ENCODE results near the gene CEP192.

CEP192 gene

GRCh38 chr18:13107074-13107473 is 115.9 kb downstream of the CEP192 start:
- DNase-seq: no peak

GRCh38 chr18:13108330-13108729 is 117.2 kb downstream of the CEP192 start:
- no peak for DNase-seq

- DNase-seq: no peak
These were observed 119.4 kb downstream of the CEP192 start for GRCh38 chr18:13110559-13110958.

- no peak for DNase-seq
These were observed 121.8 kb downstream of the CEP192 start for GRCh38 chr18:13112982-13113381.

GRCh38 chr18:13120255-13120654 is 129.1 kb downstream of the CEP192 start:
- DNase-seq: no peak

DNA sequence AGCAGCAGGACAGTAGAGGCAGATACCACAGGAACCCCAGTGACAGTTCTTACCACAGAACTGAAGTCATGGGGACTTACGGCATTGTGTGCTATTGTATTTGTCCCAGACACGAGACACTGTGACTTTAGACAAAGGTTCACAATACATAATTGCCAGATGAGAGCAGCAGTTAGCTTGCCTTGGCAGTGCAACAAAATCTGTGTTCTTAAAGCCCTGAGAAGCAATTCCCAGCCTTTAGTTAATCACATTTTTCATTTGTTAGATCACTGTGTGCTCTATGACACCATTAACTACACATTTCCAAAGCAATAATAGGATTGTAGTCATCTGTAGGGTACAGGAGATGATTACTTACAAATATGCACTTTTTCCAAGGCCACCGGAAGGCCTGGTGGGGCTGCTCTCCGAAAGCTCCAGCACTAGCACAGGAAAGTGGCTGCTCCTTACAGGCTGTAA is 129.8 kb downstream of the CEP192 start:
- DNase-seq: no peak

GRCh38 chr18:13124411-13124810 is 133.2 kb downstream of the CEP192 start:
- no peak for DNase-seq

- DNase-seq: no peak
These were observed 134.0 kb downstream of the CEP192 start for GRCh38 chr18:13125191-13125590.

DNA sequence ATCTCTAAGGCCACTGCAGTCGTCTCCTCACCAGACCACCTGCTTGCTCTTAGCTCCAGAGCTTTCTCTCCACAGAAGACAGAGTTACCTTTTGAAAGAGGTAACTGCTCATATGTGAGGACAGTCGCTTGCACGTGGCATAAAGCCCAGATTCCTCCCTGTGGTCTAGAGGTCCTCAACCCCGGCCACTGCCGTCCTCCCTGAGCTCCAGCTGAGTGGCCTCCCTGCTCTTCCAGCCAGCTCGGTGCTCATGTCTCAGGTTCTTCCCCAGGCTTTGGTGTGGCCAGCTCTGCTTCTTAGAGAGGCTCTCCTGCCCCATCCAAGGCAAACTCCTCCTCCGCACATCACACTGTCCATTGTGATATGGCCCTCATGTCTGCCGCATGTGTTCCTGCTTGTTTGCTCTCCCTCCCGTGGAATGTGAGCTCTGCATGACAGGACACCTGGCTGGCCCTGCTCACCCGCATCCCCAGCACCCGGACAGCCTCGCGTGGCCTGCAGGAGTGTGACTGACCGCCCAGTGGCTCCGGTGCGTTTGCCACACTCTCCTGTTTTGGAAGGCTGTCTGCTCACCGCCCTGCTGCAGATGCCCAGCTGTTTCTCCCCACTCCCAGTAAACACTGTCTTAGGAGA is 135.9 kb downstream of the CEP192 start:
- DNase-seq: no peak

GRCh38 chr18:13131283-13131682 is 140.1 kb downstream of the CEP192 start:
- DNase-seq: no peak

DNA sequence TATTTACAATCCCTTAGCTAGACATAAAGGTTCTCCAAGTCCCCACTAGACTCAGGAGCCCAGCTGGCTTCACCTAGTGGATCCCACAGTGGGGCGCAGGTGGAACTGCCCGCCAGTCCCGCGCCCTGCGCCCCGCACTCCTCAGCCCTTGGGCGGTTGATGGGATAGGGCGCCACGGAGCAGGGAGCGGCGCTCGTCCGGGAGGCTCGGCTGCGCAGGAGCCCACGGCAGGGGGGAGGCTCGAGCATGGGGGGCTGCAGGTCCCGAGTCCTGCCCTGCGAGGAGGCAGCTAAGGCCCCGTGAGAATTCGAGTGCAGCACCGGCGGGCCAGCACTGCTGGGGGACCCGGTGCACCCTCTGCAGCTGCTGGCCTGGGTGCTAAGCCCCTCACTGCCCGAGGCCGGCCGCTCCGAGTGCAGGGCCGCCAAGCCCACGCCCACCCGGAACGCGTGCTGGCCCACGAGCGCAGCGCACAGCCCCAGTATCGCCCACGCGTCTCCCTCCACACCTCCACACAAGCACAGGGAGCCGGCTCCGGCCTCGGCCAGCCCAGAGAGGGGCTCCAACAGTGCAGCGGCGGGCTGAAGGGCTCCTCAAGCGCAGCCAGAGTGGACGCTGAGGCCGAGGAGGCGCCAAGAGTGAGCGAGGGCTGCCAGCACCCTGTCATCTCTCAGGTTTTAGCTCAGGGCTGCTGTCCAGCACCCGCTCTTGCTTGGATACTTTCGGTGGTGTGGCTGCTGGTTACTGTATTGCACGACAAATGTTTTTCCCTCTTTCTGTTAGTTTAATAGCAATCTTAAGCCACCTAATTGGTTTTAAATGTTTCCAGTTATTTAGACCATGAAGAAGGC is 143.6 kb downstream of the CEP192 start:
- no peak for DNase-seq

- DNase-seq: no peak
These were observed 145.1 kb downstream of the CEP192 start for GRCh38 chr18:13136056-13136903.

- no peak for DNase-seq
These were observed 145.9 kb downstream of the CEP192 start for GRCh38 chr18:13136904-13137669.

- no peak for DNase-seq
These were observed 146.7 kb downstream of the CEP192 start for GRCh38 chr18:13137670-13138419.

DNA sequence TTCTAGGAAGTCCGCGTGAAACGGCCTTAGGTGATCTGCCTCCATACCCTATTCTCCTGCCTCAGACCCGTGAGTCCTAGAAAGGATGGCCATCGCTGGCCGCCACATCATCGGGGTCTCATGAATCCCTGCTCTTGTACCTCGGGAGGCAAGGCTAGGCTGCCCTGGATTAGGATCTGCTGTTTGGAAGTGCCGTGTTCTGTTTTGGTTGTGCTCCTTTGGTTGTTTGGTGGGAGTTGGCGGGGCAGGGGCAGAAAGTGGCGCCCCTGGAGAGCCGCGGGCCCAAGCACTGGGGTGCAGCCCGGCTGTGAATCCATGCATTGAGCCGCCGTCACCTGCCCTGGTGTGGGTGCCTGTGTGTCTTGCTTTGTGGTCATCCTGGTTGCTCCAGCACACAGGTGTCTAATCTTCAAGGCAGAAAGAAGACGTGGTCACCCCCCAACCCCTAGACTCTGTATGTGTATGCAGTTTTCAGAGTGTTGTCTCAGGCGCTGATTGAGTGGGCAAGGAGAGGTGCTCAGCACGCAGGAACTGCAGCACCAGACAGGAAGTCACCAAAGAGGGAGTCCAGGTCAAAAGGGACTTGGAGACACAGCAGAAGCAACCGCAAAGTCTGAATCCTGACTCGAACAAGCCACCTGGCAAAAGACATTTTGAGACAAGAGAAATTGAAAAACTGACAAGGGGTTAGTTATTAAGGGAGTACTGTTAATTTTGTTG is 147.4 kb downstream of the CEP192 start:
- DNase-seq: no peak

- no peak for DNase-seq
These were observed 148.8 kb downstream of the CEP192 start for GRCh38 chr18:13139885-13140450.

DNA sequence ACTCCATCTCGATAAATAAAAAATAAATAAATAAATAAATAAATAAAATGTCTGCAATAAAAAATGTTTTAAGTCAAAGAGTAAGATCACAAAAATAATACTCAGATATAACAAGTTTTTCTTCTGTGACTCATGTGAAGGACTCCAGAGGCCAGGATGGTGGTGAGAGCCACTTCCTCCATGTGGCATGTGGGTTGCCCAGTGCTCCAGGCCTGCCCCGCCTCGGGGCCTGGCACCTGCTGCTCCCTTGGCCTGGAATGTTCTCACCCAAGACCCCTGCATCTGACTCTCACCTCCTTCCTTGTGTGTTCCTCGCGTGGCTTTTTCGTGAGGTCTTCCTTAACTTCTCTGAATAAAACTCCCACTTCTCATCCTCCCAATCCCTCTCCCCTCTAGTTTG is 150.0 kb downstream of the CEP192 start:
- no peak for DNase-seq

DNA sequence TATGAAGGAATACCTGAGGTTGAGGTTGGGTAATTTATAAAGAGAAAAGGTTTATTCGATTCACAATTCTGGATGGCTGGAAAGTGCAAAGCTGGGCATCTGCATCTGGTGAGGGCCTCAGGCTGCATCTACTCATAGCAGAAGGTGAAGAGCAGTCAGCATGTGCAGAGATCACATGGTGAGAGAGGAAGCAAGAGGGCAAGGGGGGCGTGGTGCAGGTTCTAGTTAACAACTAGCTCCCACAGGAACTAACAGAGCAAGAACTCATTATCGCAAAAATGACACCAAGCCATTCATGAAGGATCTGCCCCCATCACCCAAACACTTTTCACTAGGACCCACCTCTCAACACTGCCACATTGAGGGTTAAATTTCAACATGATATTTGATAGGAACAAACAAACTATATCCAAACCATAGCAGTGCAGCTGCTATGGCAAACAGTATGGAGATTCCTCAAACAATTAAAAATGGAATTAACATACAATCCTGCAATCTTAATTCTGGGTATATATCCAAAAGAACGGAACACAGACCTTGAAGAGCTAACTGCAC is 154.6 kb downstream of the CEP192 start:
- no peak for DNase-seq

- peak; percentile 74 for DNase-seq
These were observed 156.0 kb downstream of the CEP192 start for GRCh38 chr18:13147130-13147529.

- no peak for DNase-seq
These were observed 160.5 kb downstream of the CEP192 start for GRCh38 chr18:13151656-13152055.

DNA sequence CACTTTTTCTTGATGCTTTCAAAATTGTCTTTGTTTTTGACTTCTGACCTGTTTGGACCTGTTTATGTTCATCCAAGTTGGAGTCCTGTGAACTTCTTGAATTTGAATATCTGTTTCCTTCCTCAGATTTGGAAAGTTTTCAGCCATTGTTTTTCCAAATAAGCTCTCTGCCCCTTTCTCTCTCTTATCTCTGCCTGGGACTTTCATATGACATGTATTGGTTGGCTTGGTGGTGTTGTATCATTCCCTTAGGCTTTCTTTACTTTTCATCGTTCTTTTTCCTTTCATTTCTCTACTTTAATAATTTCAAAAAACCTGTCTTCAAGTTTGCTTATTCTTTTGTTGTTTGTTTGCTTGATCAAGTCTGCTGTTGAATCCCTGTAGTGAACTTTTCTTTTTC is 167.3 kb downstream of the CEP192 start:
- no peak for DNase-seq

Data from NCI-H2081 treated with DMSO at 0.1 percent for 48 hours (cell line).